HEK293 (cell line): ENCODE results near the gene TTC16.

ENCODE experiments used
- CTCF ChIA-PET: fragments of 350-600 bp; formaldehyde crosslinking; extraction: SDS; loops from one replicate; lab custom pipeline; 2021; ENCODE audit warnings: antibody characterized with exemption; lab: Yijun Ruan, JAX
- POLR2A ChIA-PET: fragments of 300-600 bp; formaldehyde crosslinking; extraction: SDS; loops from one replicate; lab custom pipeline; 2020; ENCODE audit warnings: antibody characterized with exemption, inconsistent platforms; lab: Yijun Ruan, JAX
- H3K27ac ChIP-seq: fragments of 200-500 bp; sonication (Bioruptor generic); 2 replicates; pipeline ENCODE4 v1.5.1; 2014; ENCODE audit warnings: low read depth, low read length, control low read depth, inconsistent platforms; ENCODE audit errors: extremely low read depth
- H3K36me3 ChIP-seq, 2 experiments: fragments of 200-500 bp in 1 of 2; sonication (Bioruptor generic) in 1 of 2; 1 replicate in 1 of 2; 2 replicates in 1 of 2; pipeline ENCODE4 v1.5.1; 2014 to 2017; ENCODE audit warnings: inconsistent platforms in 2 of 2, low read length in 2 of 2; ENCODE audit not compliant: control insufficient read depth in 2 of 2, insufficient read depth in 1 of 2
- H3K4me1 ChIP-seq: fragments of 200-500 bp; sonication (Bioruptor generic); 2 replicates; pipeline ENCODE4 v1.5.1; 2014; ENCODE audit warnings: mild to moderate bottlenecking, low read length, inconsistent platforms; ENCODE audit not compliant: control insufficient read depth, insufficient read depth
- H3K4me3 ChIP-seq: 2 replicates; pipeline ENCODE4 v1.5.1; 2011; ENCODE audit warnings: low read depth, mild to moderate bottlenecking, control low read depth, low read length, moderate library complexity
- H3K9me3 ChIP-seq: fragments of 200-500 bp; sonication (Bioruptor generic); 2 replicates; pipeline ENCODE4 v1.5.1; 2014; ENCODE audit warnings: low read depth, low read length, inconsistent platforms; ENCODE audit not compliant: control insufficient read depth, insufficient read depth
- GLIS1 ChIP-seq: fragments of 450-650 bp; formaldehyde crosslinking; IDR thresholded peaks from 2 replicates; pipeline ENCODE4 v1.5.1; 2016; ENCODE audit warnings: missing biosample characterization, missing genetic modification characterization
- INSM2 ChIP-seq: fragments of 450-650 bp; formaldehyde crosslinking; IDR thresholded peaks from 2 replicates; pipeline ENCODE4 v1.5.1; 2016; ENCODE audit warnings: missing biosample characterization, missing genetic modification characterization
- KLF10 ChIP-seq: fragments of 450-650 bp; IDR thresholded peaks from 2 replicates; pipeline ENCODE4 v1.5.1; 2018; ENCODE audit warnings: missing biosample characterization, mild to moderate bottlenecking, missing genetic modification characterization
- KLF16 ChIP-seq: fragments of 450-650 bp; formaldehyde crosslinking; IDR thresholded peaks from 2 replicates; pipeline ENCODE4 v1.5.1; 2017; ENCODE audit warnings: missing biosample characterization, missing genetic modification characterization
- PATZ1 ChIP-seq: fragments of 450-650 bp; formaldehyde crosslinking; IDR thresholded peaks from 2 replicates; pipeline ENCODE4 v1.5.1; 2016; ENCODE audit warnings: missing biosample characterization, missing genetic modification characterization
- PRDM10 ChIP-seq: fragments of 450-650 bp; formaldehyde crosslinking; IDR thresholded peaks from 2 replicates; pipeline ENCODE4 v1.5.1; 2016; ENCODE audit warnings: missing biosample characterization, missing genetic modification characterization
- REPIN1 ChIP-seq: fragments of 450-650 bp; formaldehyde crosslinking; IDR thresholded peaks from 2 replicates; pipeline ENCODE4 v1.5.1; 2017; ENCODE audit warnings: missing biosample characterization, missing genetic modification characterization, low read depth
- SCRT2 ChIP-seq: fragments of 450-650 bp; formaldehyde crosslinking; IDR thresholded peaks from 2 replicates; pipeline ENCODE4 v1.5.1; 2016; ENCODE audit warnings: missing biosample characterization, missing genetic modification characterization
- SP3 ChIP-seq: fragments of 450-650 bp; formaldehyde crosslinking; IDR thresholded peaks from 2 replicates; pipeline ENCODE4 v1.5.1; 2016; ENCODE audit warnings: missing biosample characterization, missing genetic modification characterization
- TCF7L2 ChIP-seq: IDR thresholded peaks from 2 replicates; pipeline ENCODE4 v1.6.1; 2011; ENCODE audit warnings: low read depth, mild to moderate bottlenecking, inconsistent platforms, low read length, moderate library complexity, borderline replicate concordance
- YY1 ChIP-seq: fragments of 450-650 bp; formaldehyde crosslinking; IDR thresholded peaks from 2 replicates; pipeline ENCODE4 v1.5.1; 2018; ENCODE audit warnings: missing biosample characterization, missing genetic modification characterization
- YY2 ChIP-seq: fragments of 450-650 bp; formaldehyde crosslinking; IDR thresholded peaks from 2 replicates; pipeline ENCODE4 v1.5.1; 2016; ENCODE audit warnings: missing biosample characterization, missing genetic modification characterization
- ZBTB21 ChIP-seq: fragments of 450-650 bp; formaldehyde crosslinking; IDR thresholded peaks from 2 replicates; pipeline ENCODE4 v1.5.1; 2017; ENCODE audit warnings: missing biosample characterization, missing genetic modification characterization
- ZBTB6 ChIP-seq: fragments of 450-650 bp; formaldehyde crosslinking; IDR thresholded peaks from 2 replicates; pipeline ENCODE4 v1.5.1; 2017; ENCODE audit warnings: missing biosample characterization, missing genetic modification characterization
- ZBTB7A ChIP-seq: fragments of 450-650 bp; formaldehyde crosslinking; IDR thresholded peaks from 2 replicates; pipeline ENCODE4 v1.5.1; 2016; ENCODE audit warnings: low read depth, missing biosample characterization, missing genetic modification characterization
- ZFP69B ChIP-seq: fragments of 450-650 bp; formaldehyde crosslinking; IDR thresholded peaks from 2 replicates; pipeline ENCODE4 v1.5.1; 2016; ENCODE audit warnings: missing biosample characterization, missing genetic modification characterization
- ZNF121 ChIP-seq: fragments of 450-650 bp; formaldehyde crosslinking; IDR thresholded peaks from 2 replicates; pipeline ENCODE4 v1.5.1; 2016; ENCODE audit warnings: missing biosample characterization, missing genetic modification characterization
- ZNF140 ChIP-seq: fragments of 450-650 bp; formaldehyde crosslinking; IDR thresholded peaks from 2 replicates; pipeline ENCODE4 v1.5.1; 2016; ENCODE audit warnings: missing biosample characterization, missing genetic modification characterization
- ZNF24 ChIP-seq: fragments of 450-650 bp; formaldehyde crosslinking; IDR thresholded peaks from 2 replicates; pipeline ENCODE4 v1.5.1; 2016; ENCODE audit warnings: missing biosample characterization, missing genetic modification characterization
- ZNF426 ChIP-seq: fragments of 450-650 bp; formaldehyde crosslinking; IDR thresholded peaks from 2 replicates; pipeline ENCODE4 v1.5.1; 2017; ENCODE audit warnings: missing biosample characterization, missing genetic modification characterization, mild to moderate bottlenecking, inconsistent platforms, moderate library complexity
- ZNF521 ChIP-seq: fragments of 450-650 bp; formaldehyde crosslinking; IDR thresholded peaks from 2 replicates; pipeline ENCODE4 v1.5.1; 2017; ENCODE audit warnings: missing biosample characterization, mild to moderate bottlenecking, missing genetic modification characterization
- ZNF529 ChIP-seq: fragments of 450-650 bp; formaldehyde crosslinking; IDR thresholded peaks from 2 replicates; pipeline ENCODE4 v1.5.1; 2017; ENCODE audit warnings: missing genetic modification characterization, missing biosample characterization; ENCODE audit not compliant: insufficient replicate concordance
- ZNF600 ChIP-seq: fragments of 450-650 bp; formaldehyde crosslinking; IDR thresholded peaks from 2 replicates; pipeline ENCODE4 v1.5.1; 2016; ENCODE audit warnings: missing biosample characterization, missing genetic modification characterization
- ZNF629 ChIP-seq: fragments of 450-650 bp; formaldehyde crosslinking; IDR thresholded peaks from 2 replicates; pipeline ENCODE4 v1.5.1; 2017; ENCODE audit warnings: missing biosample characterization, missing genetic modification characterization
- ZNF692 ChIP-seq: fragments of 450-650 bp; formaldehyde crosslinking; IDR thresholded peaks from 2 replicates; pipeline ENCODE4 v1.5.1; 2016; ENCODE audit warnings: missing biosample characterization, missing genetic modification characterization
- ZSCAN30 ChIP-seq: fragments of 450-650 bp; IDR thresholded peaks from 2 replicates; pipeline ENCODE4 v1.5.1; 2018; ENCODE audit warnings: missing biosample characterization, mild to moderate bottlenecking, missing genetic modification characterization, moderate library complexity

TTC16 gene

GRCh38 chr9:127715470-127716337 is at the start of gene TTC16, which contains the start of gene PTRH1:
TTC16 (plus strand) TSS chr9:127716079; CDS start chr9:127716146, 67 bp downstream.
PTRH1 (minus strand) TSS chr9:127715663; CDS start chr9:127715639, 24 bp downstream.
- ChIA-PET POLR2A (interaction anchor here (1.3 to 2.7 kb wide), 4 partner anchors 10 to 108 kb away, joined by 3 to 9 read pairs (median 6); partner anchors contain the start of genes CFAP157 and TOR2A), CTCF (interaction anchor here (0.6 to 1.6 kb wide), 8 partner anchors 19 to 319 kb away, joined by 3 to 10 read pairs (median 4); partner anchors contain the start of gene TOR2A)
- Histone ChIP-seq H3K36me3 (no peaks in the 10 kb centered on the region), H3K9me3 (no peaks in the 10 kb centered on the region), H3K4me1 (no peaks in the 10 kb centered on the region), H3K4me3 (peak within 1 kb of the TSS; percentile 79), H3K27ac (no peak within 1 kb of the TSS; the same call in 1 of the 2 replicates)
- TF ChIP-seq ZBTB21 (tag by site-specific recombination) (peak; percentile 81), PRDM10 (tag by site-specific recombination) (peak; percentile 92), ZBTB6 (no peak), KLF16 (tag by site-specific recombination) (0 out of 2 replicates have a peak, but pooled peaks have one; percentile 72), ZFP69B (tag by site-specific recombination) (no peak), KLF10 (tag by site-specific recombination) (peak; percentile 60), YY1 (peak; percentile 91), GLIS1 (tag by site-specific recombination) (peak; percentile 8; the same call in 1 of the 2 replicates), ZNF629 (tag by site-specific recombination) (peak; percentile 92), PATZ1 (peak; percentile 89), INSM2 (tag by site-specific recombination) (0 out of 2 replicates have a peak, but pooled peaks have one; percentile 49), ZNF521 (no peak), SP3 (peak; percentile 96), SCRT2 (tag by site-specific recombination) (no peak), ZNF426 (tag by site-specific recombination) (no peak), ZNF121 (tag by site-specific recombination) (no peak), YY2 (tag by site-specific recombination) (peak; percentile 87), ZNF600 (tag by site-specific recombination) (peak; percentile 36; the same call in 1 of the 2 replicates), TCF7L2 (no peak), ZSCAN30 (0 out of 2 replicates have a peak, but pooled peaks have one; percentile 49), ZNF529 (tag by site-specific recombination) (no peak), ZNF140 (tag by site-specific recombination) (no peak), REPIN1 (no peak), ZNF692 (tag by site-specific recombination) (0 out of 2 replicates have a peak, but pooled peaks have one; percentile 21), ZNF24 (tag by site-specific recombination) (0 out of 2 replicates have a peak, but pooled peaks have one; percentile 24), ZBTB7A (tag by site-specific recombination) (no peak)
